ENCODE measurements around the gene TTC39B. TPM values are rescaled to one million over a fixed set of nuclear protein-coding genes. Genes with fewer than 3 reads are reported as not detected.

Gene TTC39B
- total RNA-seq, 1 donor from 2014 or later = 46.9 TPM

DNA sequence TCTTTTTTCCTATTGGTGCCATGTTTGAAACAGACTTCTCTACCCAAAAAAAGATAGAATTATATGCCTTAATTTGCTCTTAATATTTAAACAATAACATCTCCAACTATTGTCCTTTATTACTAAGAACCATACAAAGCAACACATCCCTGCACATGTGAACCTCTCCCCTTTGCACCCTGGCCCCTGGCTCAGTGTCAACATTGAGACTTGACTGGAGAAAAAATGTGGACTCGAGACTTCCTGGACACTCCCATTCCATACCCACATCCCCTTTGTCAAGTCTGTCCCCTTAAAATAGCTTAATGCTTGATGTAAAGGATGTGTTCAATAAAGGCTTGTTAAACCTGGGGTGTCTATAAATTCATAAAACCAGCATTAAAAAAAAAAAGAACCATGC lies 53.2 kb downstream of the TTC39B start:
- H3K36me3 ChIP-seq = no peaks in the 10 kb centered on the region
- no peaks in the 10 kb centered on the region for H3K27me3 ChIP-seq
- no peaks in the 10 kb centered on the region for H3K4me1 ChIP-seq
- intact Hi-C loops (cut with DNase I) = no loop called here
- DNase-seq = no peak
- no peak overlapping the region for H3K27ac ChIP-seq
- H3K9me3 ChIP-seq = no peaks in the 10 kb centered on the region
- no peak overlapping the region for H3K4me3 ChIP-seq
- TF ChIP-seq, protein P1, sequence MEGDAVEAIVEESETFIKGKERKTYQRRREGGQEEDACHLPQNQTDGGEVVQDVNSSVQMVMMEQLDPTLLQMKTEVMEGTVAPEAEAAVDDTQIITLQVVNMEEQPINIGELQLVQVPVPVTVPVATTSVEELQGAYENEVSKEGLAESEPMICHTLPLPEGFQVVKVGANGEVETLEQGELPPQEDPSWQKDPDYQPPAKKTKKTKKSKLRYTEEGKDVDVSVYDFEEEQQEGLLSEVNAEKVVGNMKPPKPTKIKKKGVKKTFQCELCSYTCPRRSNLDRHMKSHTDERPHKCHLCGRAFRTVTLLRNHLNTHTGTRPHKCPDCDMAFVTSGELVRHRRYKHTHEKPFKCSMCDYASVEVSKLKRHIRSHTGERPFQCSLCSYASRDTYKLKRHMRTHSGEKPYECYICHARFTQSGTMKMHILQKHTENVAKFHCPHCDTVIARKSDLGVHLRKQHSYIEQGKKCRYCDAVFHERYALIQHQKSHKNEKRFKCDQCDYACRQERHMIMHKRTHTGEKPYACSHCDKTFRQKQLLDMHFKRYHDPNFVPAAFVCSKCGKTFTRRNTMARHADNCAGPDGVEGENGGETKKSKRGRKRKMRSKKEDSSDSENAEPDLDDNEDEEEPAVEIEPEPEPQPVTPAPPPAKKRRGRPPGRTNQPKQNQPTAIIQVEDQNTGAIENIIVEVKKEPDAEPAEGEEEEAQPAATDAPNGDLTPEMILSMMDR (IDR thresholded peaks at IDR 0.05) = no peak
- ATAC-seq = no peak

DNA sequence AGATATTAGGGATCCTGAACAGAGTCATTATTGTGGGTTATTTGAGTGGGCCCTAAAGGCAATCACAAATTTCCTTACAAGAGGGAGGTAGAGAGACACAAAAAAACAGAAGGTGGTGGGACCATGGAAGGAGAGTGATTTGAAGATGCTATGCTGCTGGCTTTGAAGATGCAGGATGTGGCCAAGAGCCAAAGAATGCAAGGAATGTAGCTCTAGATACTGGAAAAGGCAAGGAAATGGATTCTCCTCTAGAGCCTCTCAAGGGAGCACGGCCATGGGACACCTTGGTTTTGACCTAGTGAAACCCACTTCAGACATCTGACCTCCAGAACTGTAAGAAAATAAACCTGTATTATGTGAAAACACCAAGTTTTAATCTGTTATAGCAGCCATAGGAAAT lies 53.8 kb downstream of the TTC39B start:
- H3K4me1 ChIP-seq = no peaks in the 10 kb centered on the region
- DNase-seq = no peak
- H3K4me3 ChIP-seq = no peak overlapping the region
- ATAC-seq = no peak
- no peak overlapping the region for H3K27ac ChIP-seq
- intact Hi-C loops (cut with DNase I) = no loop called here
- TF ChIP-seq, protein P1 (IDR thresholded peaks at IDR 0.05) = no peak
- no peaks in the 10 kb centered on the region for H3K9me3 ChIP-seq
- H3K27me3 ChIP-seq = no peaks in the 10 kb centered on the region
- no peaks in the 10 kb centered on the region for H3K36me3 ChIP-seq

DNA sequence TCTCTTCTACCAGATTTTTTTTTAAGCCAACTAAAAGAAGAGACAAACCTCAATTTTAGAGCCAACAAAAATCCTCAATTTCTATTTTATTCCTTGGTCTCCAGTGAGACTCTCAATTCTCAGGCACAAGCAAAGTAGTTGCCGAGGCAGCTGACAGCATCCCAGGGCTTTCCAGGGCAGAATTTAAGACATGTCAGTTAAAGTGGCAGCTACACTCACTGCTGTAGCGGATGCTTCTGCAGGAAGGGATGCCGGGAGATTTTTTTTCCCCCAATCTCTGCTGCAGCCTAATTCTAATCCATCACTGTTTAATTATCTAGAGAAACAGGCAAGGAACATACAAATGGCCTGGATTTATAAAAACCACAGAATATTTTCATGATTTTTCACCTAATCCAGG lies 57.0 kb downstream of the TTC39B start:
- intact Hi-C loops (cut with DNase I) = no loop called here
- no peaks in the 10 kb centered on the region for H3K4me1 ChIP-seq

DNA sequence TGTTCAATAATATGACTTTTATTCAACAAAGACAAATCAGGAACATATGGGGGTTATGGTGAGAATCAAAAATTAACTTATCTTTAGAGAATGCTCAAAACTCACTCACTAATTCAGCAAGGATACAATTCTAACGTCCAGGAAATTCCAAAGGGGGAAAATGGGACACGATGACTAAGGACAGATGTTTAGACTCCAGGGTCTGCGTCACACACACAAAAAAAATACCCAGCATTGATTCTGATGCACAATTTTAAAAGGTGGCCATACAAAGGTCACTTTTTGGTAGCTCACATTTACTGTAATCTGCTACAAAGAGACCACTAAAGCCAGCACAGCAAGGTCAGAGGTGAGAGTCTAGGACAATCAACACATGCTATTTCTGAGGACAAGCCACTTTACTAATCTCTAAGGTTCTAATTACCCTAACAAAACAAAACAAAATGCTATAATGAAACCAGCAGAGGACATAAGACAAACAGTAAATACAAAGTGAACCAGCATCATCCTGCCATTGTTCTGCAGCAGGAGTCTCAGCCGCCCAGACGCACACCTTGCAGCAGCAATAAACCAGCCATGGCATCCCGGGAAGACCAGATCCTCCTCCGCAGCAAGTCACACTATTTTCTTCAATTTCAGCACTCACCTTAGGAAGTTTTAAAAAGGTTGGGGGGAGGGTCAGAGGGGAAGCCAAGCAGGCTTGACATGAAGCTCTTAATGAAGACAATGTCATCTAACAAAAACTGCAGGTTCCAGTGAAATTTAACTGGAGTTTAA lies 57.8 kb downstream of the TTC39B start:
- intact Hi-C loops (cut with DNase I) = no loop called here
- ATAC-seq (no peak), DNase-seq (no peak)
- H3K27ac ChIP-seq = no peak overlapping the region
- no peaks in the 10 kb centered on the region for H3K4me1 ChIP-seq
- no peaks in the 10 kb centered on the region for H3K27me3 ChIP-seq
- TF ChIP-seq, protein P1 (IDR thresholded peaks at IDR 0.05) = no peak
- H3K4me3 ChIP-seq = no peak overlapping the region
- no peaks in the 10 kb centered on the region for H3K36me3 ChIP-seq
- H3K9me3 ChIP-seq = no peaks in the 10 kb centered on the region

More for the DNA sequence above, 57.0 kb downstream of the TTC39B start:
- TF ChIP-seq, protein P1 (IDR thresholded peaks at IDR 0.05) = no peak
- ATAC-seq (no peak), DNase-seq (no peak)
- Histone ChIP-seq H3K36me3 (no peaks in the 10 kb centered on the region), H3K9me3 (no peaks in the 10 kb centered on the region), H3K27me3 (no peaks in the 10 kb centered on the region), H3K27ac (no peak overlapping the region), H3K4me3 (no peak overlapping the region)

DNA sequence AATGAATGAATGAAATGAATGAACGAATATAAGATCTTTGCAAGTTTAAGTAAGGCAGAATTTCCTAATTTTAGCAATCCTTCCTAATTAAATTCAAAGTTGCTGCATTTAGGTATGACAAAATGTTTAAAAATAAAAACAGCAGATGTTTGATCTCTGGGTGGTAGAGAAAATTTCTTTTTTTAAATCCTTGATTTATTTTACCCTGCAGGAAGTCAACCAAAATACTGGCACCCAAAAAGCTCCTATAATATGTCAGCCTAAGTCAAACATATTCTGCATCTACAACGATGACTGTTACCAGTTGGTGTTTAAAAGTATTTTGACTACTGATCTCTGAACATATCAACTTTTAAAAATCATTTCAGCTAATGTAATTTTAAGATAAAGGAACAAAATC lies 58.4 kb downstream of the TTC39B start:
- no peak overlapping the region for H3K27ac ChIP-seq
- H3K27me3 ChIP-seq = no peaks in the 10 kb centered on the region
- ATAC-seq = no peak
- H3K9me3 ChIP-seq = no peaks in the 10 kb centered on the region
- TF ChIP-seq, protein P1 (IDR thresholded peaks at IDR 0.05) = no peak
- no peak overlapping the region for H3K4me3 ChIP-seq
- H3K36me3 ChIP-seq = no peaks in the 10 kb centered on the region
- no peak for DNase-seq
- intact Hi-C loops (cut with DNase I) = no loop called here
- peaks cover 2% of the 10 kb centered on the region for H3K4me1 ChIP-seq
